ENCODE data around the gene MYOF.

DNA sequence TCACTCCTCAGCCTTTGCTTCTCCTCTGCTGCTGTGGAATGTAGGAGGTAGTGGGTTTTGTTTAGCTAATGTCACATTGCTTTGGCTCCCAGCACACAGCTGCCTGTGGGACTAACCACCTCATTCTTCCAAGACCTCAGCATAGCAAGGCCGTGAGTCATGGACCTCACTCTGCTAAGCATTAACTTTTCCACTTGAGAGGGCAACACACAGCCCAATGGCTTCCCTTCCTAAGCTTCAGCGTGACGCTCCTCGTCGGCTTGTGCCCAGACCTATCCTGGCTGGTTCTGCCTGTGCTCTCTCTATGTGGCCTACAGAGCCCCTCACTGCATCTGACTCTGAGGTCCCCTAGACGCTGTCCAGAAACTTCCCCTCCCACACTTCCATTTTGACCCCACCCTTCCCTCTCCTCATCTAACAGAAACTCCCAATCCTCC is 23.3 kb downstream of the MYOF start:
- TF ChIP-seq, protein P1, sequence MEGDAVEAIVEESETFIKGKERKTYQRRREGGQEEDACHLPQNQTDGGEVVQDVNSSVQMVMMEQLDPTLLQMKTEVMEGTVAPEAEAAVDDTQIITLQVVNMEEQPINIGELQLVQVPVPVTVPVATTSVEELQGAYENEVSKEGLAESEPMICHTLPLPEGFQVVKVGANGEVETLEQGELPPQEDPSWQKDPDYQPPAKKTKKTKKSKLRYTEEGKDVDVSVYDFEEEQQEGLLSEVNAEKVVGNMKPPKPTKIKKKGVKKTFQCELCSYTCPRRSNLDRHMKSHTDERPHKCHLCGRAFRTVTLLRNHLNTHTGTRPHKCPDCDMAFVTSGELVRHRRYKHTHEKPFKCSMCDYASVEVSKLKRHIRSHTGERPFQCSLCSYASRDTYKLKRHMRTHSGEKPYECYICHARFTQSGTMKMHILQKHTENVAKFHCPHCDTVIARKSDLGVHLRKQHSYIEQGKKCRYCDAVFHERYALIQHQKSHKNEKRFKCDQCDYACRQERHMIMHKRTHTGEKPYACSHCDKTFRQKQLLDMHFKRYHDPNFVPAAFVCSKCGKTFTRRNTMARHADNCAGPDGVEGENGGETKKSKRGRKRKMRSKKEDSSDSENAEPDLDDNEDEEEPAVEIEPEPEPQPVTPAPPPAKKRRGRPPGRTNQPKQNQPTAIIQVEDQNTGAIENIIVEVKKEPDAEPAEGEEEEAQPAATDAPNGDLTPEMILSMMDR (conservative IDR thresholded peaks at IDR 0.05): no peak
- no peak for TF ChIP-seq ZFX (IDR thresholded peaks at IDR 0.05)

All from C4-2B (cell line).